Pulmonary artery endothelial cell (primary cell): ENCODE data around the gene ARHGAP6. TPM values are rescaled to one million over a fixed set of nuclear protein-coding genes. Genes with fewer than 3 reads are reported as not detected.

Source experiments
- DNase-seq: peaks from one replicate; pipeline ENCODE4 v3.0.0-alpha.2; 2011; ENCODE audit warnings: low read depth, low spot score
- total RNA-seq: library from RNA; depleted of rRNA; stranded (reverse); fragments of >200 nt; gene quantifications from 2 replicates; pipeline ENCODE4 v1.2.3, GENCODE V29; 2014

The ARHGAP6 gene
- total RNA-seq, 1 donor from 2014 or later: 0.86 TPM

GRCh38 chrX:11429538-11430085 lies 236.1 kb downstream of the ARHGAP6 start:
- no peak for DNase-seq

- no peak for DNase-seq
These were observed 238.2 kb downstream of the ARHGAP6 start for GRCh38 chrX:11427453-11428071.

GRCh38 chrX:11426712-11427452 lies 238.8 kb downstream of the ARHGAP6 start:
- DNase-seq: no peak

GRCh38 chrX:11424903-11425674 lies 240.6 kb downstream of the ARHGAP6 start:
- no peak for DNase-seq

GRCh38 chrX:11423949-11424348 lies 241.8 kb downstream of the ARHGAP6 start:
- DNase-seq: no peak

- peak; percentile 8 for DNase-seq
These were observed 242.3 kb downstream of the ARHGAP6 start for GRCh38 chrX:11423362-11423818.

GRCh38 chrX:11422525-11422857 lies 243.2 kb downstream of the ARHGAP6 start:
- DNase-seq: no peak

- DNase-seq: no peak
These were observed 243.8 kb downstream of the ARHGAP6 start for GRCh38 chrX:11421805-11422524.

- DNase-seq: no peak
These were observed 244.9 kb downstream of the ARHGAP6 start for GRCh38 chrX:11420851-11421250.

GRCh38 chrX:11419102-11419501 lies 246.6 kb downstream of the ARHGAP6 start:
- no peak for DNase-seq

- DNase-seq: no peak
These were observed 249.1 kb downstream of the ARHGAP6 start for GRCh38 chrX:11416600-11416999.

- DNase-seq: no peak
These were observed 251.6 kb downstream of the ARHGAP6 start for GRCh38 chrX:11414091-11414490.

GRCh38 chrX:11412715-11413623 lies 252.8 kb downstream of the ARHGAP6 start:
- DNase-seq: peak; percentile 45

- DNase-seq: no peak
These were observed 255.8 kb downstream of the ARHGAP6 start for GRCh38 chrX:11409957-11410356.

GRCh38 chrX:11408783-11409182 lies 256.9 kb downstream of the ARHGAP6 start:
- no peak for DNase-seq

GRCh38 chrX:11408109-11408405 lies 257.7 kb downstream of the ARHGAP6 start:
- DNase-seq: no peak

GRCh38 chrX:11407331-11408108 lies 258.2 kb downstream of the ARHGAP6 start:
- no peak for DNase-seq

- no peak for DNase-seq
These were observed 259.5 kb downstream of the ARHGAP6 start for GRCh38 chrX:11406109-11406765.

GRCh38 chrX:11403631-11404030 lies 262.1 kb downstream of the ARHGAP6 start:
- DNase-seq: no peak
